Gastrocnemius medialis (tissue), 4 donors: ENCODE data around the gene APBA2. TPM values are rescaled to one million over a fixed set of nuclear protein-coding genes. Genes with fewer than 3 reads are reported as not detected.

Source experiments
- ATAC-seq, 2 donors: fragments of 150-250 bp; one replicate each; pipeline ENCODE4 v1.9.1; 2016
- DNase-seq, 2 donors: peaks; one replicate each; pipeline ENCODE4 v3.0.0-alpha.2; 2019
- H3K27ac ChIP-seq, 4 donors: fragments of 200-600 bp; sonication (generic); 1 replicate in 1 of 4; 2 replicates in 3 of 4; pipeline ENCODE4 v1.5.1; 2016 to 2018; ENCODE audit warnings: mild to moderate bottlenecking in 2 of 4, moderate library complexity in 1 of 4
- H3K27me3 ChIP-seq, 3 donors: fragments of 200-600 bp; sonication (generic) in 2 of 3; 1 replicate in 1 of 3; 2 replicates in 2 of 3; pipeline versions ENCODE4 v1.5.1 to v1.6.0; 2016 to 2019; ENCODE audit warnings: mild to moderate bottlenecking in 1 of 3, moderate library complexity in 1 of 3
- H3K36me3 ChIP-seq, 2 donors: fragments of 200-600 bp; sonication (generic) in 1 of 2; one replicate each; pipeline ENCODE4 v1.5.1; 2017 to 2018
- H3K4me1 ChIP-seq, 2 donors: fragments of 200-600 bp; sonication (generic) in 1 of 2; one replicate each; pipeline ENCODE4 v1.5.1; 2016 to 2017; ENCODE audit warnings: mild to moderate bottlenecking in 2 of 2
- H3K4me3 ChIP-seq, 4 donors: fragments of 200-600 bp; sonication (generic) in 3 of 4; 1 replicate in 1 of 4; 2 replicates in 3 of 4; pipeline ENCODE4 v1.5.1; 2016 to 2019; ENCODE audit warnings: mild to moderate bottlenecking in 2 of 4
- H3K9me3 ChIP-seq, 3 donors: fragments of 200-600 bp; sonication (generic) in 2 of 3; 1 replicate in 1 of 3; 2 replicates in 2 of 3; pipeline ENCODE4 v1.5.1; 2016 to 2019
- POLR2A ChIP-seq, 2 donors: fragments of 450-650 bp; IDR thresholded peaks; one replicate each; pipeline ENCODE4 v1.6.1; 2017; ENCODE audit warnings: antibody characterized with exemption in 2 of 2, mild to moderate bottlenecking in 2 of 2, moderate library complexity in 2 of 2
- in situ Hi-C, 4 donors: fragments of 200-750 bp; cut with MboI; loops; one replicate each; pipeline versions ENCODE4 v1.15.0 to v1.8.0; 2017; ENCODE audit warnings: low sequenced_read_pairs in 4 of 4
- intact Hi-C: fragments of 100-400 bp; cut with DNase I; formaldehyde crosslinking; loops from one replicate; pipeline ENCODE4 v1.15.1; 2023; ENCODE audit warnings: low total_unique reads
- total RNA-seq, 4 donors: library from RNA; depleted of rRNA; stranded (reverse); fragments of >200 nt; gene quantifications; one replicate each; pipeline versions ENCODE4 v1.1.0 to v1.2.3, GENCODE V29; 2016
- TF ChIP-seq, protein P1 (sequence below), 5 experiments: fragments of 450-650 bp in 3 of 5; fragments of 200-600 bp in 2 of 5; sonication (generic) in 2 of 5; IDR thresholded peaks in 4 of 5; conservative IDR thresholded peaks in 1 of 5; 1 replicate in 4 of 5; 2 replicates in 1 of 5; pipeline ENCODE4 v1.5.1; 2016 to 2019; ENCODE audit warnings: antibody characterized with exemption in 5 of 5, mild to moderate bottlenecking in 3 of 5, moderate library complexity in 3 of 5

Gene APBA2
- total RNA-seq, 4 donors from 2014 or later: 0.19 to 0.31 TPM; not detected in 2

DNA sequence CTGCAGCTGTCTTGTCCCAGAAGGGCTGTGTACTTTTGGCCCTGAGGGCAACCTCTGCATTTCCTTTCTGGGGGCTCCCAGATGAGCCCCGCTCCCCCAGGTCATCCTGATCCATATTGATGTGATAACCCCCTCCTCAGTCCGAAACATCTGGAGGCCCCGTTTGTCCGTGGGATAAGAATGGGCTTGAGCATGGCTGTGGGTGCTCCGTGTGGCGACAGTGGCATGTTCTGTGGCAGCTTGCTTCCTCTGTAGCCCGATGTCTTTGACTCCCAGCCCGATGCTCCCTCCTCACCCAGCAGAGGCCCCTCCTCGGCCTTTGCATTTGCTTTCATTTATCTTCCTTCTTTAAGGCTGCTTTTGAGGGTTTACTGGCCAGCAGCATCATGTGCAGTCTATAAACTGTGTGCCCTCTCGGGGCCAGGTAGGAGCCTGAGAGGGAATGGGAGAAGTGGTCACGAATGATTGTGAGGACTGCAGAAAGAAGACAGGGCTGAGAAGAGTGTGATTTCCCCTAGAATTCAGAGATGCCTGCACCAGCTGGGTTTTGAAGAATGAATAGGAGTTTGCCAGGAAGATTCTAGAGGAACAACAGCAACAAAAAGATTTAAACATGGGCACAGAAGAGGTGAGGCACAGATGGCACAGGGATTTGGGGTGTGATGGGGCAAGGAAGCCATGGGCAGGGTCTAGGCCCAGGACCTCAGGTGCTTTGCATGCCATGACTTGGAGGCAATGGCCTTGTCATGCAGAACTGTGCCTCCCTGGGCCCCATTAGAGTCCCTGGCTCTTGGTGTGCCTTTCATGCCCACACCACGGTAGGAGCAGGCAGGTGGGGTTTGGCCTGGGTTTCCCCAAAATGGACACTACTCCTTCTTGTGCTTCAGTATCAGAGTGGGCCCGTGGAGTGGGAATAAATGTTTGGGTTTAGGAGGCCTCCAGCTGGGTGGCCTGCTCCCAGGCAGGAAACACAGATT is 34.2 kb downstream of the APBA2 start:
- intact Hi-C loops (no loop called here), in situ Hi-C loops (no loop called here)
- Histone ChIP-seq H3K4me1 (no peaks in the 10 kb centered on the region), H3K27ac (no peak overlapping the region), H3K9me3 (no peaks in the 10 kb centered on the region), H3K36me3 (no peaks in the 10 kb centered on the region), H3K4me3 (no peak overlapping the region), H3K27me3 (no peaks in the 10 kb centered on the region)
- DNase-seq (no peak), ATAC-seq (no peak)
- TF ChIP-seq, protein P1, sequence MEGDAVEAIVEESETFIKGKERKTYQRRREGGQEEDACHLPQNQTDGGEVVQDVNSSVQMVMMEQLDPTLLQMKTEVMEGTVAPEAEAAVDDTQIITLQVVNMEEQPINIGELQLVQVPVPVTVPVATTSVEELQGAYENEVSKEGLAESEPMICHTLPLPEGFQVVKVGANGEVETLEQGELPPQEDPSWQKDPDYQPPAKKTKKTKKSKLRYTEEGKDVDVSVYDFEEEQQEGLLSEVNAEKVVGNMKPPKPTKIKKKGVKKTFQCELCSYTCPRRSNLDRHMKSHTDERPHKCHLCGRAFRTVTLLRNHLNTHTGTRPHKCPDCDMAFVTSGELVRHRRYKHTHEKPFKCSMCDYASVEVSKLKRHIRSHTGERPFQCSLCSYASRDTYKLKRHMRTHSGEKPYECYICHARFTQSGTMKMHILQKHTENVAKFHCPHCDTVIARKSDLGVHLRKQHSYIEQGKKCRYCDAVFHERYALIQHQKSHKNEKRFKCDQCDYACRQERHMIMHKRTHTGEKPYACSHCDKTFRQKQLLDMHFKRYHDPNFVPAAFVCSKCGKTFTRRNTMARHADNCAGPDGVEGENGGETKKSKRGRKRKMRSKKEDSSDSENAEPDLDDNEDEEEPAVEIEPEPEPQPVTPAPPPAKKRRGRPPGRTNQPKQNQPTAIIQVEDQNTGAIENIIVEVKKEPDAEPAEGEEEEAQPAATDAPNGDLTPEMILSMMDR (IDR thresholded peaks at IDR 0.05 in 4 of 5, conservative IDR thresholded peaks at IDR 0.05 in 1 of 5): no peak
- no peak for TF ChIP-seq POLR2A (IDR thresholded peaks at IDR 0.05)

DNA sequence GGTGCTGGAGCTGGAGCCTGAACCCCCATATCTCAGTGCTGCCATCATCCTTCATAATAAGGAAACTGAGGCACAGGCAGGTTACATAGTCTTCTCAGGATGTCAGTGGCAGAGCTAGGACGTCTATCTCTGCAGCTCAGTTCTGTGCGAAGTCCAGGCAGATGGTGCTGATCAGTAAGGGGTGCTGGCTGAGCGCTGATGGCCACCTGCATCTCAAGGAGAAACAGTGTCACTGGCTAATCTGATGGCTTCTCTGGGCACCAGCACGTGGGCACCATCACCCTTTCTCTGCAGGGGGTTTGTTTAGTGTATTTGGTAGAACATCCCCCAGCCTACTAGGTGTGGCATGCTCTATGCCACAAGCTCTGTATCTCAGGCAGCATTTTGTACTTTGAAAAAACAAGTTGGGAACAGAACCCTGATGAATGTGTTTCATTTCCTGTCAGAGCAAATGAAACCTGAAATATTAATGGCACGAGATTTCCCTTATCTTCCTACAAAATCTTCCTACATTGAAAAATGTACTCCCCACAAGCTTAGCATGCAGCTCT is 35.1 kb downstream of the APBA2 start:
- intact Hi-C loops (no loop called here), in situ Hi-C loops (no loop called here)
- Histone ChIP-seq H3K9me3 (no peaks in the 10 kb centered on the region), H3K27ac (no peak overlapping the region), H3K36me3 (no peaks in the 10 kb centered on the region), H3K4me3 (no peak overlapping the region), H3K27me3 (no peaks in the 10 kb centered on the region), H3K4me1 (no peaks in the 10 kb centered on the region)
- TF ChIP-seq, protein P1 (IDR thresholded peaks at IDR 0.05 in 4 of 5, conservative IDR thresholded peaks at IDR 0.05 in 1 of 5): no peak
- no peak for TF ChIP-seq POLR2A (IDR thresholded peaks at IDR 0.05)
- no peak for ATAC-seq
- no peak for DNase-seq

DNA sequence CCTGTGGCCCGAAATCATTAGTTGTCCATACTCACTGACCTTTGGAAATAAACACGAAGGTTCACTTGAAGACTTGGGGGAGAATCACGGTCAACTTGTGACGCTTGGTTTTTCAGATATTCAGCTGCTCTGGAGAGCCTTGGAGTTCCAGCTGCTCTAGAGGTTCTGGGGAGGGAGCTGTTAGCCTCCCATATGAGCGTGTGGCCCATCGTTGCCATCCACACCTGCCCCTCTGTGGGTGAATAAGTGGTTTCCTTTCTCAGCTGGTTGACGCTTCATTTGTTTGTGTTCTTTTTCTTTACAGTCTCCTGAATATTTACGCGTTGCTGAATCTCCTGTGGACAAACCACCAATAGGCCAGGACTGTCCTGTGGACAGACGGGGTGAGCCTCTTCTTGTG is 35.6 kb downstream of the APBA2 start:
- DNase-seq (no peak), ATAC-seq (no peak)

DNA sequence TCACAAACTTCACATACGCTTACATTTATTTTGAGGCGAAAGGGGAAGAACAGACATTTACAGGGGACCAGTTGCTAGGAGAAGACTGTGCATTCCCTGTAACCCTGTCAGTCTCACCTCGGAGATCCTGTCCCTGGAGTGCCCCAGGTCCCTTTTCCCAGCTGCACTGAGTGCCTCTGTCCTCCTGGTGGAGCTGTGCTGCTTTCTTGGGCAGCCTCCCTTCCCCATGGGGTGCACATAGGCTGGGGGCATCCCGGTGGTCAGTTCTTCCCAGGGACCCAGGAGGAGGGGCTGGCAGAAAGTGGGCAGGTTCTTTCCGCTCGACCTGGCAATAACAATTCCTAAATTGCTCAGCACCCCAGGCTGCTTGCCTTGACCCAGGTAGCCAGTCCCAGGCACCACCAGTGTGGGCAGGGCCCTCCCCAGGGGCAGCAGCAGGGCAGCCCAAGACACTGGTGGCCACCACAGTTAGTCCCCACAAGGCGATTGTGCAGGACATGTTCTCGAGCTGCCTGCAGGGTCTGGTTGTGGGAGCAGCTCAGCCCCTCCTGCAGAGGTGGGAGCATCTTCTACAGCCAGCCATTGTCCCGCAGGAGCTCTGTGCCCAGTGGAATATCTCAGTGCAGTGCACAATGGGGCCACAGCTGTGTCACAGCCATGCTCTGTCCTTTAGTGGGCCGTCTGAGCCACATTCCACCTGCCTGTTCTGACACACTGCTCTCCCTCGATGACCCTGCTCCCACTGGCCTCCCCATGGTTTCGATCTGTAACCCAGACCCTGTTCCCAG is 36.3 kb downstream of the APBA2 start:
- TF ChIP-seq, protein P1 (IDR thresholded peaks at IDR 0.05 in 4 of 5, conservative IDR thresholded peaks at IDR 0.05 in 1 of 5): no peak
- no peak for TF ChIP-seq POLR2A (IDR thresholded peaks at IDR 0.05)
- no peaks in the 10 kb centered on the region for H3K9me3 ChIP-seq
- no peaks in the 10 kb centered on the region for H3K4me1 ChIP-seq
- DNase-seq: no peak
- intact Hi-C loops: no loop called here
- no peak overlapping the region for H3K27ac ChIP-seq
- no peaks in the 10 kb centered on the region for H3K27me3 ChIP-seq
- no peaks in the 10 kb centered on the region for H3K36me3 ChIP-seq
- H3K4me3 ChIP-seq: no peak overlapping the region
- in situ Hi-C loops: no loop called here
- no peak for ATAC-seq

More for the DNA sequence above, 35.6 kb downstream of the APBA2 start:
- H3K27ac ChIP-seq: no peak overlapping the region
- in situ Hi-C loops: no loop called here
- TF ChIP-seq, protein P1 (IDR thresholded peaks at IDR 0.05 in 4 of 5, conservative IDR thresholded peaks at IDR 0.05 in 1 of 5): no peak
- no peak for TF ChIP-seq POLR2A (IDR thresholded peaks at IDR 0.05)
- H3K27me3 ChIP-seq: no peaks in the 10 kb centered on the region
- H3K36me3 ChIP-seq: no peaks in the 10 kb centered on the region
- H3K4me3 ChIP-seq: no peak overlapping the region
- H3K4me1 ChIP-seq: no peaks in the 10 kb centered on the region
- intact Hi-C loops: no loop called here
- H3K9me3 ChIP-seq: no peaks in the 10 kb centered on the region
